A673 (cell line): Measurements from ENCODE around the gene EZH2. TPM values are rescaled to one million over a fixed set of nuclear protein-coding genes. Genes with fewer than 3 reads are reported as not detected.

Experiments
- BruUV-seq: library from RNA; stranded (reverse); fragments of 400-500 nt; replicated peaks from 2 replicates; lab custom pipeline; 2021; lab: Mats Ljungman, UMichigan
- CTCF ChIA-PET: fragments of 300-600 bp; sonication (Branson Sonifier 250); formaldehyde crosslinking; loops from one replicate; lab custom pipeline; 2022; ENCODE audit warnings: antibody characterized with exemption; lab: Charles Lee
- POLR2A ChIA-PET: fragments of 300-600 bp; sonication (Branson Sonifier 250); formaldehyde crosslinking; loops from one replicate; lab custom pipeline; 2022; ENCODE audit warnings: antibody characterized with exemption; ENCODE audit not compliant: low non-redundant PET; lab: Charles Lee
- DNase-seq: peaks from one replicate; pipeline ENCODE4 v3.0.0-alpha.2; 2015; ENCODE audit warnings: low spot score
- H3K27ac ChIP-seq: fragments of 200-600 bp; sonication (generic); 2 replicates; pipeline ENCODE4 v1.5.1; 2016; ENCODE audit warnings: mixed run types, low read depth, mild to moderate bottlenecking, mixed read lengths, antibody characterized with exemption, low read length; ENCODE audit not compliant: poor library complexity, severe bottlenecking
- H3K27me3 ChIP-seq: fragments of 200-600 bp; sonication (generic); replicated peaks from 2 replicates; pipeline ENCODE4 v1.6.1; 2017; ENCODE audit warnings: mixed run types, low read depth, mild to moderate bottlenecking, mixed read lengths, antibody characterized with exemption, low read length; ENCODE audit not compliant: insufficient read depth, poor library complexity
- H3K36me3 ChIP-seq: fragments of 200-600 bp; sonication (generic); 2 replicates; pipeline ENCODE4 v1.6.1; 2016; ENCODE audit warnings: mixed run types, mild to moderate bottlenecking, mixed read lengths, antibody characterized with exemption, low read length; ENCODE audit not compliant: insufficient read depth, poor library complexity, severe bottlenecking
- H3K4me1 ChIP-seq: fragments of 200-600 bp; sonication (generic); 2 replicates; pipeline ENCODE4 v1.6.1; 2017; ENCODE audit warnings: mixed run types, mild to moderate bottlenecking, mixed read lengths, antibody characterized with exemption, low read length; ENCODE audit not compliant: insufficient read depth, poor library complexity, severe bottlenecking
- H3K4me3 ChIP-seq: fragments of 200-600 bp; sonication (generic); 2 replicates; pipeline ENCODE4 v1.5.1; 2016; ENCODE audit warnings: low read depth, mixed run types, mild to moderate bottlenecking, mixed read lengths, low read length; ENCODE audit not compliant: poor library complexity, severe bottlenecking
- H3K9me3 ChIP-seq: fragments of 200-600 bp; sonication (generic); 2 replicates; pipeline ENCODE4 v1.6.1; 2016; ENCODE audit warnings: mixed run types, low read depth, mild to moderate bottlenecking, mixed read lengths, antibody characterized with exemption, low read length; ENCODE audit not compliant: poor library complexity, severe bottlenecking
- CTCF ChIP-seq: fragments of 300-800, 200-600 bp; sonication (generic); conservative IDR thresholded peaks from 2 replicates; pipeline ENCODE4 v1.5.1; 2017; ENCODE audit warnings: low read depth, mild to moderate bottlenecking, antibody characterized with exemption, low read length, moderate library complexity, mixed read lengths
- EZH2 ChIP-seq: fragments of 200-600 bp; sonication (generic); IDR thresholded peaks from 2 replicates; pipeline ENCODE4 v1.6.1; 2017; ENCODE audit warnings: borderline replicate concordance, low read depth, mild to moderate bottlenecking, mixed read lengths, antibody characterized with exemption, low read length; ENCODE audit not compliant: poor library complexity, severe bottlenecking
- intact Hi-C: fragments of 100-400 bp; cut with micrococcal nuclease; formaldehyde crosslinking; loops from one replicate; pipeline ENCODE4 v1.10.0; 2022; ENCODE audit not compliant: unreplicated experiment
- total RNA-seq: library from RNA; stranded (reverse); gene quantifications from 2 replicates; pipeline ENCODE4 v1.2.3, GENCODE V29; 2021

The EZH2 gene
- total RNA-seq, 1 experiment from 2014 or later, result 140 TPM

GRCh38 chr7:148919859-148920258, 35.8 kb upstream of the EZH2 start:
- ChIA-PET CTCF (no interaction called here), POLR2A (no interaction called here)
- H3K4me1 ChIP-seq, result peaks cover 11% of the 10 kb centered on the region
- no peaks in the 10 kb centered on the region for H3K27me3 ChIP-seq
- H3K27ac ChIP-seq, result no peak overlapping the region
- H3K36me3 ChIP-seq, result no peaks in the 10 kb centered on the region
- no peak overlapping the region for H3K4me3 ChIP-seq
- no TSS peak for BruUV-seq
- TF ChIP-seq CTCF (no peak), EZH2 (no peak)
- intact Hi-C loops, result no loop called here
- no peak for DNase-seq
- no peaks in the 10 kb centered on the region for H3K9me3 ChIP-seq

- H3K36me3 ChIP-seq, result no peaks in the 10 kb centered on the region
- peaks cover 21% of the 10 kb centered on the region for H3K4me1 ChIP-seq
- TF ChIP-seq EZH2, result no peak
- TF ChIP-seq CTCF, result no peak
- DNase-seq, result no peak
- BruUV-seq, result no TSS peak
- intact Hi-C loops, result no loop called here
- H3K27me3 ChIP-seq, result no peaks in the 10 kb centered on the region
- CTCF ChIA-PET, result no interaction called here
- no peak overlapping the region for H3K4me3 ChIP-seq
- no peak overlapping the region for H3K27ac ChIP-seq
- H3K9me3 ChIP-seq, result no peaks in the 10 kb centered on the region
- POLR2A ChIA-PET, result no interaction called here
Measured at GRCh38 chr7:148918058-148918596, 34.0 kb upstream of the EZH2 start.

GRCh38 chr7:148916186-148916585, 32.1 kb upstream of the EZH2 start:
- BruUV-seq, result no TSS peak
- Histone ChIP-seq H3K27me3 (no peaks in the 10 kb centered on the region), H3K4me1 (peaks cover 20% of the 10 kb centered on the region), H3K27ac (no peak overlapping the region), H3K9me3 (no peaks in the 10 kb centered on the region), H3K36me3 (no peaks in the 10 kb centered on the region), H3K4me3 (no peak overlapping the region)
- DNase-seq, result no peak
- POLR2A ChIA-PET, result no interaction called here
- TF ChIP-seq EZH2, result no peak
- intact Hi-C loops, result no loop called here
- CTCF ChIA-PET, result no interaction called here

DNA sequence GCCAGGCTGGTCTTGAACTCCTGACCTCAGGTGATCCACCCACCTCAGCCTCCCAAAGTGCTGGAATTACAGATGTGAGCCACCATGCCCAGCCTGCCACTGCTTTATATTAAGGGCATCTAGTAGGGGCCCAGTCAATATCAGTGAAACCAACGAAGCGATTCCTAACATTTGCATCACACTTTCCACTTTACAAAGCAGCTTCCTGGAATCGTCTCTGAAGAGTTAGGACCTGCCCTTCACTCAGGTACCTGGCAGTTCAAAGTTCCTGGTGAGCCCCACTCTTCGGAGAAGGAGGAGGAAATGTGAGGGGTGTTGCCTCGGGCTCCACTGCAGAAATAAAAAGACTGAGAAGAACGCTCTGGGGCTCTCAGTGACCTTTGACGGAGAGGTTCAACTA, 31.1 kb upstream of the EZH2 start:
- BruUV-seq, result no TSS peak
- Histone ChIP-seq H3K27ac (no peak overlapping the region), H3K4me1 (peaks cover 14% of the 10 kb centered on the region), H3K9me3 (no peaks in the 10 kb centered on the region), H3K27me3 (no peaks in the 10 kb centered on the region), H3K4me3 (no peak overlapping the region), H3K36me3 (no peaks in the 10 kb centered on the region)
- intact Hi-C loops, result no loop called here
- CTCF ChIA-PET, result no interaction called here
- POLR2A ChIA-PET, result no interaction called here
- no peak for DNase-seq
- TF ChIP-seq EZH2 (no peak), CTCF (no peak)
